Common myeloid progenitor, CD34-positive (primary cell): Measurements from ENCODE around the gene FOSB. TPM values are rescaled to one million over a fixed set of nuclear protein-coding genes. Genes with fewer than 3 reads are reported as not detected.

Experiments
- CTCF ChIA-PET: fragments of 350-600 bp; sonication (Branson Sonifier 250); formaldehyde crosslinking; loops from one replicate; lab custom pipeline; 2021; ENCODE audit warnings: antibody characterized with exemption; lab: Charles Lee
- POLR2A ChIA-PET: fragments of 350-600 bp; sonication (Branson Sonifier 250); formaldehyde crosslinking; loops from one replicate; lab custom pipeline; 2021; ENCODE audit warnings: antibody characterized with exemption; lab: Charles Lee
- DNase-seq, 3 donors: peaks; one replicate each; pipeline versions ENCODE4 v3.0.0 to v3.0.0-alpha.2; 2013
- H3K27ac ChIP-seq, 2 experiments: 1 replicate in 1 of 2; 2 replicates in 1 of 2; pipeline ENCODE4 v1.7.0; 2013; ENCODE audit warnings: inconsistent platforms in 2 of 2, low read length in 2 of 2, mild to moderate bottlenecking in 2 of 2, low read depth in 1 of 2, moderate library complexity in 1 of 2; ENCODE audit not compliant: severe bottlenecking in 2 of 2, insufficient read depth in 1 of 2, poor library complexity in 1 of 2
- H3K27me3 ChIP-seq, 5 experiments: replicated peaks in 2 of 5; 1 replicate in 3 of 5; 2 replicates in 2 of 5; pipeline versions ENCODE4 v1.6.1 to v1.7.0; 2013; ENCODE audit warnings: low read length in 4 of 5, mild to moderate bottlenecking in 2 of 5, moderate library complexity in 2 of 5, inconsistent platforms in 1 of 5; ENCODE audit not compliant: insufficient read depth in 5 of 5, control insufficient read depth in 4 of 5
- H3K36me3 ChIP-seq, 4 experiments: 1 replicate in 2 of 4; 2 replicates in 2 of 4; pipeline versions ENCODE4 v1.6.1 to v1.7.0; 2013; ENCODE audit warnings: low read length in 3 of 4, control low read depth in 1 of 4, mild to moderate bottlenecking in 1 of 4; ENCODE audit not compliant: control insufficient read depth in 4 of 4, insufficient read depth in 4 of 4
- H3K4me1 ChIP-seq, 4 experiments: 1 replicate in 3 of 4; 2 replicates in 1 of 4; pipeline versions ENCODE4 v1.6.1 to v1.7.1; 2013; ENCODE audit warnings: low read length in 3 of 4, mild to moderate bottlenecking in 3 of 4, control low read depth in 1 of 4, inconsistent platforms in 1 of 4, moderate library complexity in 1 of 4; ENCODE audit not compliant: control insufficient read depth in 4 of 4, insufficient read depth in 4 of 4; ENCODE audit errors: control extremely low read depth in 1 of 4
- H3K4me3 ChIP-seq, 7 experiments: 1 replicate in 4 of 7; 2 replicates in 3 of 7; pipeline versions ENCODE4 v1.5.1 to v1.7.0; 2013; ENCODE audit warnings: mild to moderate bottlenecking in 7 of 7, low read length in 6 of 7, moderate library complexity in 6 of 7, inconsistent platforms in 2 of 7, low read depth in 2 of 7, control low read depth in 1 of 7; ENCODE audit not compliant: insufficient read depth in 4 of 7, control insufficient read depth in 1 of 7; ENCODE audit errors: extremely low read depth in 1 of 7
- H3K9me3 ChIP-seq, 5 experiments: 1 replicate in 4 of 5; 2 replicates in 1 of 5; pipeline versions ENCODE4 v1.6.1 to v1.7.1; 2013; ENCODE audit warnings: low read length in 4 of 5, mild to moderate bottlenecking in 2 of 5, inconsistent platforms in 1 of 5, low read depth in 1 of 5, moderate library complexity in 1 of 5; ENCODE audit not compliant: control insufficient read depth in 4 of 5, insufficient read depth in 2 of 5; ENCODE audit errors: control extremely low read depth in 1 of 5
- WGBS: methylation state at CpG from one replicate; pipeline ENCODE4 v1.1.5; 2013; ENCODE audit not compliant: insufficient coverage; 5-methylcytosine and 5-hydroxymethylcytosine counted together
- polyA plus RNA-seq: library from polyadenylated mRNA; unstranded; fragments of 120-200 nt; gene quantifications from one replicate; pipeline ENCODE4 v1.2.1, GENCODE V29; 2013

The FOSB gene
- 918 TPM for polyA plus RNA-seq

- POLR2A ChIA-PET: interaction anchor here (0.5 to 4.7 kb wide), 14 partner anchors 11 to 1263 kb away, joined by 3 to 54 read pairs (median 8); no protein-coding TSS in a partner anchor
- DNase-seq: peak; percentile 94 to 97 (median 96)
- Histone ChIP-seq H3K27ac (peak within 1 kb of the TSS; percentile 88 to 97), H3K4me1 (peaks cover 0 to 33% (median 30%) of the 10 kb centered on the region in 4 experiments), H3K4me3 (peak within 1 kb of the TSS; percentile 72 to 100 (median 97)), H3K27me3 (peaks cover 0 to 40% (median 14%) of the 10 kb centered on the region in 5 experiments), H3K9me3 (no peaks in the 10 kb centered on the region), H3K36me3 (peaks cover 0 to 41% (median 9%) of the 10 kb centered on the region in 4 experiments)
- WGBS: 0% methylated on average over 31 of the region's 56 CpGs
- CTCF ChIA-PET: interaction anchor here (1.0 to 9.3 kb wide), 8 partner anchors 9 to 175 kb away, joined by 3 to 75 read pairs (median 14); no protein-coding TSS in a partner anchor
These were observed at the start of gene FOSB for GRCh38 chr19:45467456-45468158. FOSB (plus strand) TSS chr19:45467996; CDS start chr19:45468587, 591 bp downstream.

- peaks cover 5 to 43% (median 39%) of the 10 kb centered on the region in 4 experiments for H3K36me3 ChIP-seq
- no peak for DNase-seq
- H3K27ac ChIP-seq: peak overlapping the region in 1 of 2 experiments; percentile 39
- ChIA-PET CTCF (interaction anchor here (1.9 to 5.3 kb wide), 3 partner anchors 16 to 67 kb away, joined by 4 to 34 read pairs (median 6); partner anchors contain the start of gene PPP1R13L), POLR2A (no interaction called here)
- H3K27me3 ChIP-seq: no peaks in the 10 kb centered on the region
- H3K9me3 ChIP-seq: no peaks in the 10 kb centered on the region
- peak overlapping the region in 2 of 7 experiments; percentile 8 to 52 for H3K4me3 ChIP-seq
- 34% methylated on average over 3 of the region's 9 CpGs for WGBS
- H3K4me1 ChIP-seq: peaks cover 6 to 54% (median 36%) of the 10 kb centered on the region in 4 experiments
These were observed 49.0 kb upstream of the FOSB start for GRCh38 chr19:45418802-45419201.

GRCh38 chr19:45419396-45419795 is 48.4 kb upstream of the FOSB start:
- H3K4me1 ChIP-seq: peaks cover 6 to 60% (median 42%) of the 10 kb centered on the region in 4 experiments
- peak overlapping the region in 2 of 7 experiments; percentile 1 to 52 for H3K4me3 ChIP-seq
- H3K27me3 ChIP-seq: no peaks in the 10 kb centered on the region
- CTCF ChIA-PET: interaction anchor here (1.5 to 5.3 kb wide), 3 partner anchors 16 to 20 kb away, joined by 4 to 34 read pairs (median 4); partner anchors contain the start of gene PPP1R13L
- H3K27ac ChIP-seq: peak overlapping the region in 1 of 2 experiments; percentile 43
- no CpG with 5 or more reads among the region's 4 CpGs for WGBS
- H3K36me3 ChIP-seq: peaks cover 5 to 37% (median 34%) of the 10 kb centered on the region in 4 experiments
- peak in 2 of 3 donors; percentile 60 to 72 for DNase-seq
- no peaks in the 10 kb centered on the region for H3K9me3 ChIP-seq
- POLR2A ChIA-PET: no interaction called here

DNA sequence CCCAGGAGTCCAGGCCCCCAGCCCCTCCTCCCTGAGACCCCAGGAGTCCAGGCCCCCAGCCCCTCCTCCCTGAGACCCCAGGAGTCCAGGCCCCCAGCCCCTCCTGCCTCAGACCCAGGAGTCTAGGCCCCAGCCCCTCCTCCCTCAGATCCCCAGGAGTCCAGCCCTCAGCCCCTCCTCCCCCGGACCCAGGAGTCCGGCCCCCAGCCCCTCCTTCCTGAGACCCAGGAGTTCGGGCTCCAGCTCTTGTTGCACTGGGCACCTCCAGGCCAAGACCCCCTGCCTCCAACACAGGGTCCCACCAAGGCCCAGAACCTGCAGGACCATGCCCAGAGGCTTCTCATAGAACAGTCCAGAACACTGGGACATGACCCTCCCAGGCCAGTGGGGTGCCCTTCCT is 47.9 kb upstream of the FOSB start:
- no peaks in the 10 kb centered on the region for H3K9me3 ChIP-seq
- CTCF ChIA-PET: interaction anchor here (1.5 to 1.9 kb wide), 2 partner anchors 18 to 19 kb away, joined by 4 read pairs; no protein-coding TSS in a partner anchor
- H3K27ac ChIP-seq: peak overlapping the region in 1 of 2 experiments; percentile 43
- no peaks in the 10 kb centered on the region for H3K27me3 ChIP-seq
- WGBS: 50% methylated on average over 2 of the region's 3 CpGs
- no peak for DNase-seq
- POLR2A ChIA-PET: no interaction called here
- H3K36me3 ChIP-seq: peaks cover 5 to 33% (median 30%) of the 10 kb centered on the region in 4 experiments
- H3K4me1 ChIP-seq: peaks cover 6 to 65% (median 47%) of the 10 kb centered on the region in 4 experiments
- H3K4me3 ChIP-seq: peak overlapping the region in 2 of 7 experiments; percentile 1 to 52

DNA sequence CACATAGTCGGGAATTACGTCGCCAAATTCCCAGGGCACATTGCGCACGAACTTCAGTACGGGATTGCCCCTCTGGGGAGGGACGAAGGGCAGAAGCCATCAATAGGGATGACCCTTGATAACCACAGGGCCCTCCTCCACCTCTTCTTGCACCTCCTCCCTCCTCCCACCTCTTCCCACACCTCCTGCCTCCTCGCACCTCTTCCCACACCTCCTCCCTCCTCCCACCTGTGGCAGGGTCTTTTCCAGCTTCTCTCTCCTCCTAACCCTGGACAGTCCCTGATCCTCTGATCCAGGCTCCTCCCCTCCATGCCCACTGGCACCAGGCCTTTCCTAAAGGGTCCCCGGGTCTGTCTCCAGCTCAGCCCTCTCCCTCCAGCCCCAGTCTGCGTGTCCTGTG is 47.4 kb upstream of the FOSB start:
- H3K9me3 ChIP-seq: no peaks in the 10 kb centered on the region
- H3K27me3 ChIP-seq: no peaks in the 10 kb centered on the region
- H3K4me3 ChIP-seq: no peak overlapping the region
- peaks cover 6 to 69% (median 49%) of the 10 kb centered on the region in 4 experiments for H3K4me1 ChIP-seq
- ChIA-PET CTCF (interaction anchor here (1.5 to 1.9 kb wide), 3 partner anchors 18 to 58 kb away, joined by 4 to 7 read pairs (median 4); no protein-coding TSS in a partner anchor), POLR2A (interaction anchor here (0.6 kb wide), 1 partner anchor 125 kb away, joined by 4 read pairs; no protein-coding TSS in a partner anchor)
- no peak for DNase-seq
- 97% methylated on average over 8 of the region's 10 CpGs for WGBS
- peaks cover 5 to 33% (median 30%) of the 10 kb centered on the region in 4 experiments for H3K36me3 ChIP-seq
- H3K27ac ChIP-seq: peak overlapping the region in 1 of 2 experiments; percentile 58

DNA sequence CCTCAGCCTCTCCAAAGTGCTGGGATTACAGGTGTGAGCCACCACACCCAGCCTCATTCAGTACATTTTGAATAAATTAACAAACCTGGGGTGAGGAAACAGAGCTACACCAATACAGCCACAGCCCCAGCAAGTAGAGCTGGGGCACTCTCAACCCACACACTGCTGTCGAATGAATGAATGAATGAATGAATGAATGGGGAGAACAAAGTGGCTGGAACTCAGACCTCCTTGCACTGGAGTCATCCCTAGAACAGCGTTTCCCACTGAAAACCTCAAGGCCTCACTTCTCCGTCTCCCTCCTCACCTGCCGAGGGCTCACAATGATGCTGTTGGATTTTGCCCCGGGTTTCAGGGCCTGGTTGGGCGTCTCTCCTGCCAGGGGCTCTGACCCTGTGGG is 46.9 kb upstream of the FOSB start:
- WGBS: 88% methylated on average over 5 of the region's 6 CpGs
- Histone ChIP-seq H3K9me3 (no peaks in the 10 kb centered on the region), H3K27ac (peak overlapping the region in 1 of 2 experiments; percentile 58), H3K27me3 (no peaks in the 10 kb centered on the region), H3K4me1 (peaks cover 6 to 70% (median 49%) of the 10 kb centered on the region in 4 experiments), H3K36me3 (peaks cover 5 to 29% (median 28%) of the 10 kb centered on the region in 4 experiments), H3K4me3 (no peak overlapping the region)
- ChIA-PET CTCF (interaction anchor here (1.3 to 1.6 kb wide), 4 partner anchors 18 to 65 kb away, joined by 4 to 7 read pairs (median 4); no protein-coding TSS in a partner anchor), POLR2A (interaction anchor here (0.6 kb wide), 1 partner anchor 125 kb away, joined by 4 read pairs; no protein-coding TSS in a partner anchor)
- no peak for DNase-seq
